ENCODE data around the gene SLK.

The SLK gene

GRCh38 chr10:103968441-103969391, 1.8 kb downstream of the SLK start:
- H3K27me3 ChIP-seq (ENCODE audit: control insufficient read depth, insufficient read depth, low read length) = no peaks in the 10 kb centered on the region
- no peaks in the 10 kb centered on the region for H3K36me3 ChIP-seq (ENCODE audit: control insufficient read depth, insufficient read depth, low read length)
- DNase-seq (ENCODE audit: low read depth, low spot score) = no peak
- no CpG with 5 or more reads among the region's 23 CpGs for WGBS (ENCODE audit: insufficient coverage, insufficient read length)
- no peak overlapping the region for H3K27ac ChIP-seq (ENCODE audit: low read length)
- H3K4me3 ChIP-seq (ENCODE audit: low read length) = no peak overlapping the region
- H3K9me3 ChIP-seq (ENCODE audit: control insufficient read depth, insufficient read depth, low read length) = no peaks in the 10 kb centered on the region
- H3K4me1 ChIP-seq (ENCODE audit: control insufficient read depth, insufficient read depth, low read length) = no peaks in the 10 kb centered on the region

- Histone ChIP-seq H3K27me3 (ENCODE audit: control insufficient read depth, insufficient read depth, low read length) (no peaks in the 10 kb centered on the region), H3K27ac (ENCODE audit: low read length) (no peak overlapping the region), H3K4me3 (ENCODE audit: low read length) (no peak overlapping the region), H3K4me1 (ENCODE audit: control insufficient read depth, insufficient read depth, low read length) (no peaks in the 10 kb centered on the region), H3K36me3 (ENCODE audit: control insufficient read depth, insufficient read depth, low read length) (no peaks in the 10 kb centered on the region), H3K9me3 (ENCODE audit: control insufficient read depth, insufficient read depth, low read length) (no peaks in the 10 kb centered on the region)
- WGBS (ENCODE audit: insufficient coverage, insufficient read length) = no CpG with 5 or more reads among the region's 4 CpGs
- DNase-seq (ENCODE audit: low read depth, low spot score) = no peak
These were observed 2.5 kb downstream of the SLK start for GRCh38 chr10:103969436-103969835.

GRCh38 chr10:103969857-103970627, 3.1 kb downstream of the SLK start:
- H3K4me3 ChIP-seq (ENCODE audit: low read length) = no peak overlapping the region
- no peaks in the 10 kb centered on the region for H3K27me3 ChIP-seq (ENCODE audit: control insufficient read depth, insufficient read depth, low read length)
- H3K4me1 ChIP-seq (ENCODE audit: control insufficient read depth, insufficient read depth, low read length) = no peaks in the 10 kb centered on the region
- no CpG with 5 or more reads among the region's 2 CpGs for WGBS (ENCODE audit: insufficient coverage, insufficient read length)
- H3K9me3 ChIP-seq (ENCODE audit: control insufficient read depth, insufficient read depth, low read length) = no peaks in the 10 kb centered on the region
- H3K27ac ChIP-seq (ENCODE audit: low read length) = no peak overlapping the region
- DNase-seq (ENCODE audit: low read depth, low spot score) = no peak
- H3K36me3 ChIP-seq (ENCODE audit: control insufficient read depth, insufficient read depth, low read length) = no peaks in the 10 kb centered on the region

GRCh38 chr10:103975169-103975568, 8.2 kb downstream of the SLK start:
- Histone ChIP-seq H3K4me3 (ENCODE audit: low read length) (no peak overlapping the region), H3K36me3 (ENCODE audit: control insufficient read depth, insufficient read depth, low read length) (no peaks in the 10 kb centered on the region), H3K27me3 (ENCODE audit: control insufficient read depth, insufficient read depth, low read length) (no peaks in the 10 kb centered on the region), H3K9me3 (ENCODE audit: control insufficient read depth, insufficient read depth, low read length) (no peaks in the 10 kb centered on the region), H3K4me1 (ENCODE audit: control insufficient read depth, insufficient read depth, low read length) (no peaks in the 10 kb centered on the region), H3K27ac (ENCODE audit: low read length) (no peak overlapping the region)
- no peak for DNase-seq (ENCODE audit: low read depth, low spot score)
- WGBS (ENCODE audit: insufficient coverage, insufficient read length) = 100% methylated on average over 1 of the region's 1 CpG

GRCh38 chr10:103977204-103977603, 10.3 kb downstream of the SLK start:
- Histone ChIP-seq H3K4me1 (ENCODE audit: control insufficient read depth, insufficient read depth, low read length) (no peaks in the 10 kb centered on the region), H3K27me3 (ENCODE audit: control insufficient read depth, insufficient read depth, low read length) (no peaks in the 10 kb centered on the region), H3K36me3 (ENCODE audit: control insufficient read depth, insufficient read depth, low read length) (no peaks in the 10 kb centered on the region), H3K27ac (ENCODE audit: low read length) (no peak overlapping the region), H3K4me3 (ENCODE audit: low read length) (no peak overlapping the region), H3K9me3 (ENCODE audit: control insufficient read depth, insufficient read depth, low read length) (no peaks in the 10 kb centered on the region)
- WGBS (ENCODE audit: insufficient coverage, insufficient read length) = no CpG with 5 or more reads among the region's 2 CpGs
- no peak for DNase-seq (ENCODE audit: low read depth, low spot score)

GRCh38 chr10:103979530-103979929, 12.6 kb downstream of the SLK start:
- Histone ChIP-seq H3K9me3 (ENCODE audit: control insufficient read depth, insufficient read depth, low read length) (no peaks in the 10 kb centered on the region), H3K4me1 (ENCODE audit: control insufficient read depth, insufficient read depth, low read length) (0 out of 2 replicates have a peak, but pooled peaks cover 1% of the 10 kb centered on the region), H3K27me3 (ENCODE audit: control insufficient read depth, insufficient read depth, low read length) (no peaks in the 10 kb centered on the region), H3K36me3 (ENCODE audit: control insufficient read depth, insufficient read depth, low read length) (no peaks in the 10 kb centered on the region), H3K27ac (ENCODE audit: low read length) (no peak overlapping the region), H3K4me3 (ENCODE audit: low read length) (no peak overlapping the region)
- no CpG with 5 or more reads among the region's 2 CpGs for WGBS (ENCODE audit: insufficient coverage, insufficient read length)
- no peak for DNase-seq (ENCODE audit: low read depth, low spot score)

- no peak for DNase-seq (ENCODE audit: low read depth, low spot score)
- no peak overlapping the region for H3K4me3 ChIP-seq (ENCODE audit: low read length)
- H3K27me3 ChIP-seq (ENCODE audit: control insufficient read depth, insufficient read depth, low read length) = no peaks in the 10 kb centered on the region
- 0 out of 2 replicates have a peak, but pooled peaks cover 1% of the 10 kb centered on the region for H3K4me1 ChIP-seq (ENCODE audit: control insufficient read depth, insufficient read depth, low read length)
- H3K9me3 ChIP-seq (ENCODE audit: control insufficient read depth, insufficient read depth, low read length) = no peaks in the 10 kb centered on the region
- H3K36me3 ChIP-seq (ENCODE audit: control insufficient read depth, insufficient read depth, low read length) = no peaks in the 10 kb centered on the region
- no peak overlapping the region for H3K27ac ChIP-seq (ENCODE audit: low read length)
- no CpG with 5 or more reads among the region's 6 CpGs for WGBS (ENCODE audit: insufficient coverage, insufficient read length)
These were observed 13.5 kb downstream of the SLK start for GRCh38 chr10:103980288-103980906.

- H3K27ac ChIP-seq (ENCODE audit: low read length) = no peak overlapping the region
- H3K4me1 ChIP-seq (ENCODE audit: control insufficient read depth, insufficient read depth, low read length) = 0 out of 2 replicates have a peak, but pooled peaks cover 1% of the 10 kb centered on the region
- no peaks in the 10 kb centered on the region for H3K9me3 ChIP-seq (ENCODE audit: control insufficient read depth, insufficient read depth, low read length)
- no CpG with 5 or more reads among the region's 4 CpGs for WGBS (ENCODE audit: insufficient coverage, insufficient read length)
- no peak overlapping the region for H3K4me3 ChIP-seq (ENCODE audit: low read length)
- DNase-seq (ENCODE audit: low read depth, low spot score) = no peak
- no peaks in the 10 kb centered on the region for H3K27me3 ChIP-seq (ENCODE audit: control insufficient read depth, insufficient read depth, low read length)
- H3K36me3 ChIP-seq (ENCODE audit: control insufficient read depth, insufficient read depth, low read length) = no peaks in the 10 kb centered on the region
These were observed 15.7 kb downstream of the SLK start for GRCh38 chr10:103982639-103983038.

GRCh38 chr10:103983367-103983911, 16.5 kb downstream of the SLK start:
- Histone ChIP-seq H3K9me3 (ENCODE audit: control insufficient read depth, insufficient read depth, low read length) (no peaks in the 10 kb centered on the region), H3K27ac (ENCODE audit: low read length) (no peak overlapping the region), H3K4me3 (ENCODE audit: low read length) (no peak overlapping the region), H3K27me3 (ENCODE audit: control insufficient read depth, insufficient read depth, low read length) (no peaks in the 10 kb centered on the region), H3K4me1 (ENCODE audit: control insufficient read depth, insufficient read depth, low read length) (0 out of 2 replicates have a peak, but pooled peaks cover 1% of the 10 kb centered on the region), H3K36me3 (ENCODE audit: control insufficient read depth, insufficient read depth, low read length) (no peaks in the 10 kb centered on the region)
- WGBS (ENCODE audit: insufficient coverage, insufficient read length) = no CpG with 5 or more reads among the region's 4 CpGs
- no peak for DNase-seq (ENCODE audit: low read depth, low spot score)

- no peaks in the 10 kb centered on the region for H3K36me3 ChIP-seq (ENCODE audit: control insufficient read depth, insufficient read depth, low read length)
- no peak overlapping the region for H3K27ac ChIP-seq (ENCODE audit: low read length)
- 0 out of 2 replicates have a peak, but pooled peaks cover 1% of the 10 kb centered on the region for H3K4me1 ChIP-seq (ENCODE audit: control insufficient read depth, insufficient read depth, low read length)
- no peaks in the 10 kb centered on the region for H3K9me3 ChIP-seq (ENCODE audit: control insufficient read depth, insufficient read depth, low read length)
- DNase-seq (ENCODE audit: low read depth, low spot score) = no peak
- H3K4me3 ChIP-seq (ENCODE audit: low read length) = no peak overlapping the region
- no peaks in the 10 kb centered on the region for H3K27me3 ChIP-seq (ENCODE audit: control insufficient read depth, insufficient read depth, low read length)
These were observed 18.8 kb downstream of the SLK start for GRCh38 chr10:103985726-103986125.

Data from iPS DF 6.9 (cell line).